Measurements from ENCODE around the gene SPOPL. TPM values are rescaled to one million over a fixed set of nuclear protein-coding genes. Genes with fewer than 3 reads are reported as not detected.

SPOPL gene
- total and polyA plus RNA-seq, 4 donors: 9.7 to 33.5 (median 15.1) TPM

DNA sequence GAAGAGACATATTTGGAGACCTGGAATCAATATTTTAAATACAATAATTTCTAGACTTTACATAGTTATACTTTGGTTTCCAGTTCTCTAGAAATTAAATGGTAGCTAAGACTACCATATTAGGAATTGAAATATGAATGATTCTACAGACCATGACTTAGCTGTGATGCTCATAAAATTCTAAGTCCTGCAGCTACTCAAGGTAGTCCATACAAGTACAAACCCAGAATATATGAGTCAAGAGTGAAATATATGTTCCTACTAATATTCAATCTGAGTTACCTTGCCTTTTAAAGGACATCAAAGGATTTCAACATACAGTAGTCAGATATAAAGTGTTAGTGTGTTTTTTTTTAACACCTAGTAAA, 10.1 kb upstream of the SPOPL start:
- no peak for DNase-seq (ENCODE audit: low read depth in 4 of 6, low spot score in 6 of 6)
- H3K36me3 ChIP-seq (ENCODE audit: control insufficient read depth, insufficient read depth, low read length): no peaks in the 10 kb centered on the region
- H3K27me3 ChIP-seq (ENCODE audit: control insufficient read depth, insufficient read depth, low read length): no peaks in the 10 kb centered on the region
- H3K4me3 ChIP-seq (ENCODE audit: low read depth, low read length): no peak overlapping the region
- H3K4me1 ChIP-seq (ENCODE audit: control insufficient read depth, insufficient read depth, low read length): no peaks in the 10 kb centered on the region
- H3K9me3 ChIP-seq (ENCODE audit: control insufficient read depth, insufficient read depth, low read length): no peaks in the 10 kb centered on the region
- no peak overlapping the region for H3K27ac ChIP-seq (ENCODE audit: low read depth, low read length)

DNA sequence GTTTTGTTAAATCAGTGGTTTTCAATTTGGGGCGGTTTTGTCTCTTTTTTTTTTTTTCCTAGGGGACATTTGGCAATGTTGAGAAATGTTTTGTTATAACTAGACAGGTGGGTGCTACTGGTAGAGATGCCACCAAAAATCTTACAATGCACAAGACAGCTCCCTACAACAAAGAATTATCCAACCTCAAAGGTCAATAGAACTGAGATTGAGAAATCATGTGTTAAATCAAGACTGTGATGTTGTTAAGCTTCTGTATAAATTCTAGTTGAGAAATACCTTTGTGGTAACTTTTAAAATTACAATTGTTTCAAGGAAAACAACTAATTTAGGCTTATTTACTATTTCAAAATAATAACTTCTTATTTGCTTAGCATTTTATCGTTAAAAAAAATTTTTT, 9.4 kb upstream of the SPOPL start:
- H3K4me3 ChIP-seq (ENCODE audit: low read depth, low read length): no peak overlapping the region
- H3K27ac ChIP-seq (ENCODE audit: low read depth, low read length): no peak overlapping the region
- H3K4me1 ChIP-seq (ENCODE audit: control insufficient read depth, insufficient read depth, low read length): no peaks in the 10 kb centered on the region
- H3K36me3 ChIP-seq (ENCODE audit: control insufficient read depth, insufficient read depth, low read length): no peaks in the 10 kb centered on the region
- no peaks in the 10 kb centered on the region for H3K9me3 ChIP-seq (ENCODE audit: control insufficient read depth, insufficient read depth, low read length)
- no peaks in the 10 kb centered on the region for H3K27me3 ChIP-seq (ENCODE audit: control insufficient read depth, insufficient read depth, low read length)
- 100% methylated on average over 1 of the region's 2 CpGs for WGBS (ENCODE audit: insufficient coverage)
- no peak for DNase-seq (ENCODE audit: low read depth in 4 of 6, low spot score in 6 of 6)

DNA sequence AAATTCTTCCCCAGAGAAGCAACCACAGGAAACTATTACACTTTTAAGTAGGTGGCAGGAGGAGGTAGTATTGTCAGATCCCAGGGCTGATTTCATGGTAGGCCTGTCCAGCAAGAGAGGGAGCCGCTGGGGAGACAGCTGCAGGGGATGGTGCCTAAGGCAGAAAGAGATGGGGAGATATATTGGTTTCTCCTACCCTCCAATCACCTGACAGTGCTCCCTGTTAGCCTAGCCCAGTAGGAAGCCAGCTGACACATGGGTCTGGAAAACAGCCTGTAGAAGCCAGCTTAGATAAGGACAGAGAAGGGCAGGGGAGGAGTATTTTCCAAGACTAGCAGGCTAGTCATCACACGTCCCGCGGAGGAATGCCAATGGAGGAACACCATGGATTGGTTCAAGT, 8.2 kb upstream of the SPOPL start:
- no peak for DNase-seq (ENCODE audit: low read depth in 4 of 6, low spot score in 6 of 6)
- Histone ChIP-seq H3K4me1 (ENCODE audit: control insufficient read depth, insufficient read depth, low read length) (no peaks in the 10 kb centered on the region), H3K27me3 (ENCODE audit: control insufficient read depth, insufficient read depth, low read length) (no peaks in the 10 kb centered on the region), H3K9me3 (ENCODE audit: control insufficient read depth, insufficient read depth, low read length) (no peaks in the 10 kb centered on the region), H3K4me3 (ENCODE audit: low read depth, low read length) (no peak overlapping the region), H3K36me3 (ENCODE audit: control insufficient read depth, insufficient read depth, low read length) (no peaks in the 10 kb centered on the region), H3K27ac (ENCODE audit: low read depth, low read length) (no peak overlapping the region)
- no CpG with 5 or more reads among the region's 4 CpGs for WGBS (ENCODE audit: insufficient coverage)

DNA sequence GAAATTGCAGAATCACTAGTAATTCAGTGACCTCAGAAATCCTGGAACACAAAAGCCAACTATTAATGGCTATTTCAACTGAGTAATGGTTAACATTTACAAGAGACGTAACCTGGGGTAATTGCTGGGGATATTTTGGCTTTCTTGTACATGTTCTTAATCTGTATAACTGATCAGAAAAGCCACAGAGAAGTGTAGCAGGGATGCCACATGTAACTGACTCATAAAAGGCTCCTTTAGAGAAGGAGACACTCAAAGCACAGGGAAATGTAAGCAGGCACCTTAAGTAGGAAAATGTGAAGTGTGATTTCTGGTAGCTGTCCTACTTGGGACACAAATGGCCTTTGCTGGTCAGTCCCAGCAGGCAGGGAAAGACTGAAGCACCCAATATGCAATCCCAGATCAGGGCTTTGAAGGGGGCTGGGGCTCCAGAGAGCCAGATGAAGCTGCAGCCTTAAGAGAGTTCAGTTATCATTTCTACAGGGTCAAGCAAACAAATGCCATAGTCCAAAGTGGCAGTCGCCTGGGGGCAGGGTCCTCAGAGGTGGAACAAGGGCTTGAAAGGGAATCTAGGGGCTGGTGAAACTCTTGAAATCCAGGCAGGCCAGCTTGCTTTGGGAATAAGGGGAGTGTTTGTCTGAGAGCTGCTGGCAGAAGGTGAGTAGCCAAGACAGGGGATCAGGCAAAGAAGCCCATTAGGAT, 7.2 kb upstream of the SPOPL start:
- DNase-seq (ENCODE audit: low read depth in 4 of 6, low spot score in 6 of 6): no peak
- 60% methylated on average over 1 of the region's 2 CpGs for WGBS (ENCODE audit: insufficient coverage)
- no peaks in the 10 kb centered on the region for H3K4me1 ChIP-seq (ENCODE audit: control insufficient read depth, insufficient read depth, low read length)

DNA sequence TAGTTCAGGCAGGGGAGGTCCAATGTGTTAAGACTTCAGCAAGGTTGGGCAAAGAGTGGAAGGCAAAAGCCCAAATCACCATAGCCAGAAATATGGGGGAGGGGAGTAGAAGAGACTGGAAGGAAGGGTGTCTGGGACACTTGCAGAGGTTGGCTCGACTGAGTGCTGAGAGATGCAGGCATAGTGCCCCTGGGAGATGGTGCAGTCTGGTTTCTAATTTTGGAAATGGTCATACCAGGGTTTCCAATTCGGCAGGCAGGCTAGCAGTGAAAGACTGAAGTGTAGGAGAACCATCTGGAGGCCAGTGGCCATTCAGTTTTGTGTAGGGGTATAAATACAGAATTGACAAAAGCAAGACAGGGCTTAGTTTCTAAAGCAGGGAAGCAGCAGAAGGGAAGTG, 6.2 kb upstream of the SPOPL start:
- no peaks in the 10 kb centered on the region for H3K36me3 ChIP-seq (ENCODE audit: control insufficient read depth, insufficient read depth, low read length)
- DNase-seq (ENCODE audit: low read depth in 4 of 6, low spot score in 6 of 6): no peak
- H3K27me3 ChIP-seq (ENCODE audit: control insufficient read depth, insufficient read depth, low read length): no peaks in the 10 kb centered on the region
- H3K4me3 ChIP-seq (ENCODE audit: low read depth, low read length): no peak overlapping the region
- H3K9me3 ChIP-seq (ENCODE audit: control insufficient read depth, insufficient read depth, low read length): no peaks in the 10 kb centered on the region
- 82% methylated on average over 2 of the region's 2 CpGs for WGBS (ENCODE audit: insufficient coverage)
- H3K4me1 ChIP-seq (ENCODE audit: control insufficient read depth, insufficient read depth, low read length): peaks cover under 1% of the 10 kb centered on the region
- H3K27ac ChIP-seq (ENCODE audit: low read depth, low read length): no peak overlapping the region

More for the DNA sequence above, 7.2 kb upstream of the SPOPL start:
- no peak overlapping the region for H3K27ac ChIP-seq (ENCODE audit: low read depth, low read length)
- no peaks in the 10 kb centered on the region for H3K36me3 ChIP-seq (ENCODE audit: control insufficient read depth, insufficient read depth, low read length)
- no peaks in the 10 kb centered on the region for H3K9me3 ChIP-seq (ENCODE audit: control insufficient read depth, insufficient read depth, low read length)
- H3K4me3 ChIP-seq (ENCODE audit: low read depth, low read length): no peak overlapping the region
- no peaks in the 10 kb centered on the region for H3K27me3 ChIP-seq (ENCODE audit: control insufficient read depth, insufficient read depth, low read length)

DNA sequence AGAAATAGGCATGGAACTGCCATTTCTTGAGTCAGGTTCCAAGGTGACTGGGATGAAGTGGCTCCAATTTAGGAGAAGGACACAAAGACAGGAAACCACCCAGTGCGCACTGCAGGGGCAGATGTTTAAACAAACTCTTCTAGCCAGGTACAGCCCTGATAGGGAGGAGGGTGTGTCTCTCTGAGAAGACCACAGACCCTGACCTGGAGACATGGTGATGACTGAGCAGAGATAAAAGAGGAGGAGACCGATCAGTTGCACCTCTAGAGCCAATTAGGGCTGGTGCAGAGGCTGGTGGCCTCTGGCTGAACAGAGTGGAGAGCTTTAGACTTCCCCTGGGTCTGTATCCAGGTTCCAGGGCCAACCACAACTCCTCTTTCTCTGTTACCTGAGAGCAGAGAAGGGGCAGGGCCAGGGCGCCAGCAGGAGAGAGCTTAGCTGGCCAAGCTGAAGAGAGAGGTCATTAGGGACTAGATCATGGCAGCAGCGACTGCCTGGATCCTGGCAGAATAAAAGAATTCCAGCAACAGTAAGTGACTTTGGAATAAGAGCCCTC, 5.4 kb upstream of the SPOPL start:
- H3K36me3 ChIP-seq (ENCODE audit: control insufficient read depth, insufficient read depth, low read length): no peaks in the 10 kb centered on the region
- no peak for DNase-seq (ENCODE audit: low read depth in 4 of 6, low spot score in 6 of 6)
- no peak overlapping the region for H3K4me3 ChIP-seq (ENCODE audit: low read depth, low read length)
- no peak overlapping the region for H3K27ac ChIP-seq (ENCODE audit: low read depth, low read length)
- WGBS (ENCODE audit: insufficient coverage): 87% methylated on average over 4 of the region's 4 CpGs
- no peaks in the 10 kb centered on the region for H3K27me3 ChIP-seq (ENCODE audit: control insufficient read depth, insufficient read depth, low read length)
- no peaks in the 10 kb centered on the region for H3K9me3 ChIP-seq (ENCODE audit: control insufficient read depth, insufficient read depth, low read length)
- H3K4me1 ChIP-seq (ENCODE audit: control insufficient read depth, insufficient read depth, low read length): peaks cover 8% of the 10 kb centered on the region

DNA sequence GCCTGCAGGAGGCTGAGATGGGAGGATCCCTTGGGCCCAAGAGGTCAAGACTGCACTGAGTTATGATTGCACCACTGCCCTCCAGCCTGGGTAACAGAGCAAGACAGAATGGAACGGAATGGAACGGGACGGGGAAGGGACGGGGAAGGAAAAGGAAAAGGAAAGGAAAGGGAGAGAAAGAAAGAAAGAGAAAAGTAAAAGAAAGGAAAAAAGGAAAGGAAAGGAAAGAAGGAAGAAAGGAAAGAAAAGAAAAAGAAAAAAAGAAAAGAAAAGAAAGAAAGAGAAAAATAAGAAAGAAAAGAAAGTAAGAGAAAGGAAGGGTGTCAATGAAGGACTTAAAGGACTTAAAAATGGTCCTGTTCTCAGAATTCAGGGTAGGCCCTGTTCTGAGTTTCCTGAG, 4.3 kb upstream of the SPOPL start:
- Histone ChIP-seq H3K27me3 (ENCODE audit: control insufficient read depth, insufficient read depth, low read length) (no peaks in the 10 kb centered on the region), H3K36me3 (ENCODE audit: control insufficient read depth, insufficient read depth, low read length) (no peaks in the 10 kb centered on the region), H3K27ac (ENCODE audit: low read depth, low read length) (no peak overlapping the region), H3K9me3 (ENCODE audit: control insufficient read depth, insufficient read depth, low read length) (no peaks in the 10 kb centered on the region), H3K4me1 (ENCODE audit: control insufficient read depth, insufficient read depth, low read length) (peaks cover 10% of the 10 kb centered on the region), H3K4me3 (ENCODE audit: low read depth, low read length) (no peak overlapping the region)
- DNase-seq (ENCODE audit: low read depth in 4 of 6, low spot score in 6 of 6): no peak
- 98% methylated on average over 4 of the region's 4 CpGs for WGBS (ENCODE audit: insufficient coverage)

DNA sequence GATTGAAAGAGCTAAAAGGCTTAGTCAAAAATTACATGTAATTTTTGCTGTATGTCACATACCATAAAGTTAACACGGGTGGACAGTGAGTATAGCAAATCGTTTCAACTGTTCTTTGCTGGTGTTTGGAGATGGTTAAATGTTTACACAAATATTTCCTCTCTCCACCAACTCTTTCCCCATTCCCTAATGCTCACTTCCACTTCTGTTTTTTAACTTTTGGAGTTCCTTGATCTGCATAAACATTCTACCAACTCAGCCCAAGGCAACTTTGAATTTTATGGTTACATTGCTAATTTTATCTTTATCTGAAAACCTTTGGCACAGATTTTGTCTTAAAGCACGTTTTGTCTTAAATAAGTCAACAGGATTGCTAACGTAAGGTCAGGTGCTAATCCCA, 1.9 kb upstream of the SPOPL start:
- WGBS (ENCODE audit: insufficient coverage): 94% methylated on average over 2 of the region's 4 CpGs
- H3K4me1 ChIP-seq (ENCODE audit: control insufficient read depth, insufficient read depth, low read length): peaks cover 10% of the 10 kb centered on the region

DNA sequence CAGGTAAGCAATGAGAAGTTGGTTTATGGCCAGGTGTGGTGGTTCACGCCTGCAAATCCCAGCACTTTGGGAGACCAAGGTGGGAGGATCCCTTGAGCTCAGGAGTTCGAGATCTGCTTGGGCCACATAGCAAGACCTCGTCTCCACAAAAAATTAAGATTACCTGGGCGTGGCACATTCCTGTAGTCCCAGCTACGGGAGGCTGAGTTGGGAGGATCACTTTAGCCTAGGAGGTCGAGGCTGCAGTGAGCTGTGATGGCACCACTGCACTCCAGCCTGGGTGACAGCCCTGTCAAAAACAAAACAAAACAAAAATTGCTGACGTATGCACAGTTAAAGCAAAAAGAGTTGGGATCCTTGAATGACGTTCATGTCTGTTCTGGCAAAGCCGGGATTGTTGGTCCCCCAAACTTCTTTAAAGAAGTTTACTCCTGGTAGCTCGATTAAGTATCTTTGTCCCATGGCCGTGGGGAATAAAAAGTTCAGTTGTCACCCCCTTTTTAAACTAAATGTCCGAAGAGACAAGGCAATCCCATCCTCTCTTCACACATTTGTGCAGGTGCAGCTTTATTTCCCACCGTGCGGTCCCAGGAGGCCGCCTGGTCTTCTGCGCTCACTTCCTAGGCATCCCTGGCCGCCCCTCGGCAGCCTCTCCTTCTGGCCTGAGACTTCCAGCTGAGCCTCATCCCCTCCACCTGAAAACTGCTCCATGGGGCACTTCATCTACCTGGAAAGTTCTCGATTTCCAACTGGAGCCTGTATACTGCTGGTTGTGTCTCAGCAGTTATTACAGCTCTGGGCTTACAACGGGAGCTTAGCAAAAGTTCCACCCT, 762 bp upstream of the SPOPL start:
- H3K36me3 ChIP-seq (ENCODE audit: control insufficient read depth, insufficient read depth, low read length): no peaks in the 10 kb centered on the region
- H3K4me3 ChIP-seq (ENCODE audit: low read depth, low read length): peak overlapping the region; percentile 84
- H3K9me3 ChIP-seq (ENCODE audit: control insufficient read depth, insufficient read depth, low read length): no peaks in the 10 kb centered on the region
- 54% methylated on average over 19 of the region's 20 CpGs for WGBS (ENCODE audit: insufficient coverage)
- no peaks in the 10 kb centered on the region for H3K27me3 ChIP-seq (ENCODE audit: control insufficient read depth, insufficient read depth, low read length)
- peaks cover 10% of the 10 kb centered on the region for H3K4me1 ChIP-seq (ENCODE audit: control insufficient read depth, insufficient read depth, low read length)
- peak overlapping the region; percentile 83 for H3K27ac ChIP-seq (ENCODE audit: low read depth, low read length)
- DNase-seq (ENCODE audit: low read depth in 4 of 6, low spot score in 6 of 6): no peak

More for the DNA sequence above, 1.9 kb upstream of the SPOPL start:
- H3K4me3 ChIP-seq (ENCODE audit: low read depth, low read length): no peak overlapping the region
- H3K27me3 ChIP-seq (ENCODE audit: control insufficient read depth, insufficient read depth, low read length): no peaks in the 10 kb centered on the region
- DNase-seq (ENCODE audit: low read depth in 4 of 6, low spot score in 6 of 6): no peak
- no peak overlapping the region for H3K27ac ChIP-seq (ENCODE audit: low read depth, low read length)
- no peaks in the 10 kb centered on the region for H3K9me3 ChIP-seq (ENCODE audit: control insufficient read depth, insufficient read depth, low read length)
- no peaks in the 10 kb centered on the region for H3K36me3 ChIP-seq (ENCODE audit: control insufficient read depth, insufficient read depth, low read length)
